Stimulated activated CD8-positive, alpha-beta memory T cell treated with anti-CD3 and anti-CD28 coated beads, Interleukin-15, amount 100 ng/mL, for 24 hours (primary cell): ENCODE measurements around the gene CYP4B1.

ENCODE experiments used
- DNase-seq: peaks from one replicate; pipeline ENCODE4 v3.0.0-alpha.2; 2020; ENCODE audit warnings: low read depth

Gene CYP4B1

GRCh38 chr1:46797696-46798470 lies 963 bp upstream of the CYP4B1 start:
- no peak for DNase-seq

GRCh38 chr1:46800742-46801141 lies 1.9 kb downstream of the CYP4B1 start:
- no peak for DNase-seq

- no peak for DNase-seq
Observed at GRCh38 chr1:46801323-46802055, 2.6 kb downstream of the CYP4B1 start.

GRCh38 chr1:46802081-46802480 lies 3.2 kb downstream of the CYP4B1 start:
- no peak for DNase-seq

- no peak for DNase-seq
Observed at GRCh38 chr1:46802901-46803574, 4.2 kb downstream of the CYP4B1 start.

- no peak for DNase-seq
Observed at GRCh38 chr1:46804027-46804889, 5.4 kb downstream of the CYP4B1 start.

GRCh38 chr1:46804926-46805325 lies 6.1 kb downstream of the CYP4B1 start:
- DNase-seq, result no peak

- DNase-seq, result no peak
Observed at GRCh38 chr1:46805755-46806154, 6.9 kb downstream of the CYP4B1 start.

- no peak for DNase-seq
Observed at GRCh38 chr1:46806196-46807020, 7.6 kb downstream of the CYP4B1 start.

- no peak for DNase-seq
Observed at GRCh38 chr1:46807046-46807972, 8.5 kb downstream of the CYP4B1 start.

GRCh38 chr1:46809071-46809470 lies 10.2 kb downstream of the CYP4B1 start:
- DNase-seq, result no peak

- DNase-seq, result no peak
Observed at GRCh38 chr1:46809904-46810303, 11.1 kb downstream of the CYP4B1 start.

- DNase-seq, result no peak
Observed at GRCh38 chr1:46810596-46810995, 11.8 kb downstream of the CYP4B1 start.

- DNase-seq, result no peak
Observed at GRCh38 chr1:46811053-46811452, 12.2 kb downstream of the CYP4B1 start.

GRCh38 chr1:46812065-46812963 lies 13.5 kb downstream of the CYP4B1 start:
- DNase-seq, result no peak

- DNase-seq, result no peak
Observed at GRCh38 chr1:46812996-46813857, 14.4 kb downstream of the CYP4B1 start.

GRCh38 chr1:46813858-46814396 lies 15.1 kb downstream of the CYP4B1 start:
- DNase-seq, result no peak

GRCh38 chr1:46815133-46815532 lies 16.3 kb downstream of the CYP4B1 start:
- no peak for DNase-seq
